ENCODE results near the gene CTSZ.
A peak's percentile ranks its signal among the peaks of the same experiment; 100 is the strongest.
"Not testable (repeated sequence)": the region's sequence is repeated elsewhere in the genome, so short reads cannot be mapped to it uniquely, and the experiment has no call there.

The CTSZ gene

GRCh38 chr20:58986286-58986967 lies 20.6 kb downstream of the CTSZ start:
- no peak overlapping the region for H3K4me3 ChIP-seq (ENCODE audit: control insufficient read depth, low read depth, low read length)
- no peak for DNase-seq (ENCODE audit: low read depth)
- TF ChIP-seq, protein P1, sequence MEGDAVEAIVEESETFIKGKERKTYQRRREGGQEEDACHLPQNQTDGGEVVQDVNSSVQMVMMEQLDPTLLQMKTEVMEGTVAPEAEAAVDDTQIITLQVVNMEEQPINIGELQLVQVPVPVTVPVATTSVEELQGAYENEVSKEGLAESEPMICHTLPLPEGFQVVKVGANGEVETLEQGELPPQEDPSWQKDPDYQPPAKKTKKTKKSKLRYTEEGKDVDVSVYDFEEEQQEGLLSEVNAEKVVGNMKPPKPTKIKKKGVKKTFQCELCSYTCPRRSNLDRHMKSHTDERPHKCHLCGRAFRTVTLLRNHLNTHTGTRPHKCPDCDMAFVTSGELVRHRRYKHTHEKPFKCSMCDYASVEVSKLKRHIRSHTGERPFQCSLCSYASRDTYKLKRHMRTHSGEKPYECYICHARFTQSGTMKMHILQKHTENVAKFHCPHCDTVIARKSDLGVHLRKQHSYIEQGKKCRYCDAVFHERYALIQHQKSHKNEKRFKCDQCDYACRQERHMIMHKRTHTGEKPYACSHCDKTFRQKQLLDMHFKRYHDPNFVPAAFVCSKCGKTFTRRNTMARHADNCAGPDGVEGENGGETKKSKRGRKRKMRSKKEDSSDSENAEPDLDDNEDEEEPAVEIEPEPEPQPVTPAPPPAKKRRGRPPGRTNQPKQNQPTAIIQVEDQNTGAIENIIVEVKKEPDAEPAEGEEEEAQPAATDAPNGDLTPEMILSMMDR (IDR thresholded peaks at IDR 0.05; ENCODE audit: control insufficient read depth, insufficient read depth, low read depth, low read length, missing control alignments) = no peak

DNA sequence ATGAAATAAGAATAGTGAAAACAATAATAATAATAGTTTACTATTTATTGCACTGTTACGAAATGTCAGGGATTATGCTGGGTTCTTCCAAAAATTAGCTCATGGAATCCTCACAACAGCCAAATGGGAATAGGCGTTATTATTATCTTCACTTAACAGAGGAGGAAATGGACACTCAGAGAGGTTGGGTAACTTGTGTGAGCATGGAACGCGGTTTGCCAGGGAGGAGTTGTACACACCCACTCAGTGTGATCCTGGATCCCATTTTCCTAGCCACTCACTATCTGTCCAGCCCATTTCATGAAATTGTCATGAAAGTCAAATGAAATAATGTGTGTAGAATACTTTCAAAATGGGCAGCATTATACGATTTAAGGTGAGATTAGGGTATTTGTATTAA lies 21.4 kb downstream of the CTSZ start:
- TF ChIP-seq, protein P1 (IDR thresholded peaks at IDR 0.05; ENCODE audit: control insufficient read depth, insufficient read depth, low read depth, low read length, missing control alignments) = no peak
- DNase-seq (ENCODE audit: low read depth) = no peak
- H3K4me3 ChIP-seq (ENCODE audit: control insufficient read depth, low read depth, low read length) = no peak overlapping the region

DNA sequence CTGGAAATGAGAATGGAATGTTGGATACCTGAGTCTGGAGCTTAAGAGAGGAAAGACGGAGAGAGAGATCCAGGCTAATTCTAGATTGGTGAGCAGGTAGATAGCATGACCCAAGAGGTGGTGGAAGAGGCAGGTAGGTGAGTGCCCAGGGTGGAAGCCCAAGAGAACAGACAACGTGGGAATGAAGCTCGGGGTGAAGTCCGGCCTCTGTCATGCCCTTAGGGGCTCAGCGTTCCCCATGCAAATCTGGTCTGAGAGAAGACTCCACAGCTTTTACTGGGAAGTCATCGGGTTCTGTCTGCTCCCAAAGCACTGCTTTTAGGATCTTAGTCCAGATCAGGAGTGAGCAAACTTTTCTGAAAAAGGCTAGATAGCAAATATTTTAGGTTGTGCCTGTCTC lies 22.4 kb downstream of the CTSZ start:
- no peak overlapping the region for H3K4me3 ChIP-seq (ENCODE audit: control insufficient read depth, low read depth, low read length)
- DNase-seq (ENCODE audit: low read depth) = no peak
- TF ChIP-seq, protein P1 (IDR thresholded peaks at IDR 0.05; ENCODE audit: control insufficient read depth, insufficient read depth, low read depth, low read length, missing control alignments) = no peak

DNA sequence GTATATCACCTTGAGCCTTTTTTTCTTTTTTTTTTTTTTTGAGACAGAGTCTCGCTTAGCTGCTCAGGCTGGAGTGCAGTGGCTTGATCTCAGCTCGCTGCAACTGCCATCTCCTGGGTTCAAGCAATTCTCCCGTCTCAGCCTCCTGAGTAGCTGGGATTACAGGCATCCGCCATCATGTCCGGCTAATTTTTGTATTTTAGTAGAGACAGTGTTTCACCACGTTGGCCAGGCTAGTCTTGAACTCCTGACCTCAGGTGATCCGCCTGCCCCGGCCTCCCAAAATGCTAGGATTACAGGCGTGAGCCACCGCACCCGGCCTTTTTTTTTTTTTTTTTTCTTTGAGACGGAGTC lies 24.0 kb downstream of the CTSZ start:
- not testable (repeated sequence) for H3K4me3 ChIP-seq (ENCODE audit: control insufficient read depth, low read depth, low read length)

GRCh38 chr20:58982406-58983114 lies 24.5 kb downstream of the CTSZ start:
- H3K4me3 ChIP-seq (ENCODE audit: control insufficient read depth, low read depth, low read length) = peak overlapping the region; percentile 83
- TF ChIP-seq, protein P1 (IDR thresholded peaks at IDR 0.05; ENCODE audit: control insufficient read depth, insufficient read depth, low read depth, low read length, missing control alignments) = no peak
- no peak for DNase-seq (ENCODE audit: low read depth)

More for the DNA sequence above, 24.0 kb downstream of the CTSZ start:
- not testable (repeated sequence) for DNase-seq (ENCODE audit: low read depth)

DNA sequence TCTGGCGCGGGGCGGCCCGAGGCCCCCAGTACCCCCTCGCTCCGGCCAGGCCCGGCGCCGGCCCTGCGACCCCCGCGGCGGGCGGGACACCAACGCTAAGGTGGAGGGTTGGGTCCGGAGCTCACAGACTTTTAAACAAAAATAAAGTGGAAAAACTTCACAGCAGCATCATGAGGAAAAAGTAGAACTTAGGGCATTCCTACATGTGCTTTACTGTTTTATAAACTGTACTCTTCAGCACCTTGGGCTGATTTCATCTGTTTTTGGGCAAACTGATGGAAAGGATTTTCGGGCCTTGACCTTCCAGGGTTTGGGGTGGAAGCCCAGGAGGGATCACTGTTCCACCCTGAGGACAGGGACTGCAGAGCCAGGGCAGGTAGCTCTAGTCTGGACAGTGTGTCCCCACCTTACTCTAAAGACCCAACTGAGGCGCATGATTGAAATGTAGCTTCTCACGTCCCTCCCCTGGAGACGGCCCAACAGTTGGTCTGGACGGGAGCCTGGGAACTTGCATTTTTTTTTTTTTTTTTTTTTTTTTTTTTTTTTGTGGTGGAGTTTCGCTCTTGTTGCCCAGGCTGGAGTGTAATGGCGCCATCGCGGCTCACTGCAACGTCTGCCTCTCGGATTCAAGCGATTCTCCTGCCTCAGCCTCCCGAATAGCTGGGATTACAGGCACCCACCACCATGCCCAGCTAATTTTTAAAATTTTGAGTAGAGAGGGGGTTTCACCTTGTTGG lies 25.3 kb downstream of the CTSZ start:
- no peak for DNase-seq (ENCODE audit: low read depth)
- peak overlapping the region; percentile 83 for H3K4me3 ChIP-seq (ENCODE audit: control insufficient read depth, low read depth, low read length)
- TF ChIP-seq, protein P1 (IDR thresholded peaks at IDR 0.05; ENCODE audit: control insufficient read depth, insufficient read depth, low read depth, low read length, missing control alignments) = no peak

Measured in AG09309 (cell line).